NCI-H2029 treated with DMSO at 0.1 percent for 48 hours (cell line): ENCODE data around the gene ENAM.
"Not testable (repeated sequence)": the region's sequence is repeated elsewhere in the genome, so short reads cannot be mapped to it uniquely, and the experiment has no call there.

Experiments
- DNase-seq: peaks from one replicate; lab custom pipeline; 2025; lab: John Stamatoyannopoulos, UW

ENAM gene

DNA sequence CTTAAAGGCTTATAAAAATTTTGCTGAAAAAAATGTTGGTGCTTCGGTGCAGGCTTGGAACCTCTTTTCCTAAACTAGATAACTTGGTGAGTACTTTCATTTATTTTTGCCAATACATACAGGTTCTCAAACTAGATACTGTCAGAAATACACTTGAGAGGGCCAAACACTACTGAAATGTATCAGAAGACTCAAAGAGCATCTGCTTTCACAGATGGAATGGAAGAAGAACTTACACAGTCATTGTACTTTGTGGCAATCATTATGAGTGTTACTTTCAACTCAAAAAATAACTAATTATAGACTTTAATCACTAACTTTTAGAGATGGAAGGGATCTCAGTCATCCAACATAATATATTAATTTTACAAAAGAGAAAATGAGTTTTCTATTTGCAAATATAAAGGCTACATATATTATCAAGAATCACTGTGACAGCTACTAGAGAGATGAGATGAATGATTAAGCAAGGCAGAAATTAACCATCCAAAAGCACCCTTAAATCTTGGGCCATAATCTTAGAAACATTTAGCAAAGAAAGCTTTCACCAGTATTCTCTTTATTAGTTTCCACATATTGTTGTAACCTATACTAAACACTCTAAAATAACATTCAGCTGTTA, 1.0 kb downstream of the ENAM start:
- no peak for DNase-seq

DNA sequence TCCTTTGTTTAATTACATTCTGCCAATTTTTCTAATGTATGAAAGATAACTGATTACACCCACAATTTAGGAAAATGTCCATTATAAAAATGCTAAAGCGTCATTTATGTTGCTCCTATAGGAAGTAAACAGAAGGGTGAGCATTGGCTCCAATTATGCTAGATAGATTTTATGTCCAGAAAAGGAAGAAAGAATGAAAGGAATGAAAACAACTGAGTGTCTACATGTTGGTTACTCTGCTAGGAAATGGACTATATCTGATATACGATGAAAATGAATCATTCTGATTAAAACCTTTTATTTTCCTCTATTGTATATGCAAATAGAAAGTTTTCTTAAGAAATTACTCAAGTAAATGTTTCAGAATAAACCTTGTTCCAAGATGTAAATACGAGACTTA, 1.6 kb downstream of the ENAM start:
- no peak for DNase-seq

DNA sequence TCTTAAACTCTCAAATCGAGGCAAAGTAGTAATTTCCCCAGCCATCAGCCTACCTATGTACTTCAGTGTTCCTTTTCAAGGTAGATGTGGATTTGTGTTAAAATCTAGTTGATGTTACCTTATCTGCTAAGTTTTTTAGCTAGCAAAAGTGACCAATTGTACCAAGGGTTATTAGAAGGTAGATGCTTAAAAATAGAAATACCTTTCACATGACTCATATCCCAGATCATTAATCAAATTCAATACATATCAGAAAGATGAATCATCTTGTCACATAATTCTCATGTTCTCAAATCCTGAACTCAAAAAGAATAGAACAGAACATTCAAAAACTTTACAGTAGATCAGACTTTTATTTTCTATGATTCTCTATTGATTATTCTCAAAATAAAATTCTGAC, 3.5 kb downstream of the ENAM start:
- no peak for DNase-seq

DNA sequence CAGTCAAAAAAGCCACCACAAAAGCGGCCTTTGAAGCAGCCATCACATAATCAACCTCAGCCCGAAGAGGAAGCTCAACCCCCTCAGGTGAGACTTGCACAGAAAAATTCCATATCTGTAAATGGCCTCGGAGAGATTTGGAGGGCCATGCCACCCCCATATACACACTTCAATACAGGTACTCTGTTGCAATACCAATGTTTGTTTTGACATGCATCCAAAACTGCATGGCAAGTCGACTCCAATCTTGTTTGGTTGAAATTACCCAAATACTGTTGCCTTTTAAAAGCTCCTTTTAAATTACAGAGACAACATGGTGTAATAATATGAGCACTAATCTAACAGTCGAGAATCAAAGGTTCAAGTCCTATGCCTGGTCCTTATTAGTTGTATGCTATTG, 5.9 kb downstream of the ENAM start:
- DNase-seq: no peak

DNA sequence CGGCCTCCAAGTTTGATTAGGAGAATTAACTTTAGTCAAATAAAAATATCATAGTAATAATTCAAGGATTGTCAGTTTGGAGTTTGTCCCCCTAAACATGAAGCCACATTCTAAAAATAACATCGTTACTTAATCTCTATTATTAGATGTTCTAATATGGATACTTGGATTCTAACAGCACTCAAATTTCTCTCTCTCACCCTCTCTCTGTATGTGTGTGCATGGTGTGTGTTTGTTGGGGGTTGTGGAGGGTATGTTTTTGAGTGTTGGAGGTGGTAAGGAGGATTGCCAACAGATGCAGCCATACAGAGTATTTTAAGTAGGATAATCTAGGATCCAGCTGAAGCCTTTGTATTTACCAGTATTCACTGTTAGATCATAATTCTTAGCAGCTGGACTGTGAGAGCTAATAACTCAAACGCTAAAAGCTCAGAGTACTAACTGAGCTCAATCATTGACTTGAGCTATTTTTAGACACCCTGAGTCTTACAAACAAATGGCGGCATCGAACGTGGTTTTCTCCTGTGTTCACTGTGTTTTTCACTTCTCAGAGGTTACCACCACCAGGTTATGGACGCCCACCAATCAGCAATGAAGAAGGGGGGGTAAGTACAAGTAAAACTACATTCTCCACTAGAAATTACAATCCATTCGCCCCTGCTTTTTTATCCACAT, 8.8 kb downstream of the ENAM start:
- DNase-seq: no peak

DNA sequence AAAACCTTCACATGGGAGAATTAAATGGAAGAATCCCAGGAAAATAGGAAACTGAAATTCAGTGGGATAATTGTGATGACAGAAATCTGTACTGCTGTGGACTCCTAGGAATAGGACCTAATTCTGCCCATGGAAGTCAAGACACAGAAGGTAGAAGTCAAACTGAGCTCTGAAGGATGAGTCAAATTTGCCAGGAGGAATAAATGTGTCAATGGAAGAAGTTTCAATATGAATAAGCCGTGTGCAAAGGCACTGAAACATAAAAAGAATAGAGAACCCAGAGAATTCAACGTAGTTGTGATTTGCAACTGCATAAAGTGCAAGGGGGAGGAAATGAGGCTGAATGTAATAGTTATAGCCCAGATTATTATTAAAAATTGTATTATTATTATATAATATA, 11.6 kb downstream of the ENAM start:
- DNase-seq: no peak

DNA sequence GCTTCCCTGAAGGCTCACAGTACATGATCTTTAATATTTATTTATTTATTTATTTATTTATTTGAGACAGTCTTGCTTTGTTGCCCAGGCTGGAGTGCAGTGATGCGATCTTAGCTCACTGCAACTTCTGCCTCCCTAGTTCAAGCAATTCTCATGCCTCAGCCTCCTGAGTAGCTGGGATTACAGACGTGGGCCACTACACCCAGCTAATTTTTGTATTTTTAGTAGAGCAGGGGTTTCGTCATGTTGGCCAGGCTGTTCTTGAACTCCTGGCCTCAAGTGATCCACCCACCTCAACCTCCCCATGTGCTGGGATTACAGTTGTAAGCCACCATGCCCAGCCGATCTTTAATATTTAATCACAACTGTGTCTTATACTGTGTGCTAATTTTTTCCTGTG, 22.2 kb downstream of the ENAM start:
- DNase-seq: not testable (repeated sequence)

DNA sequence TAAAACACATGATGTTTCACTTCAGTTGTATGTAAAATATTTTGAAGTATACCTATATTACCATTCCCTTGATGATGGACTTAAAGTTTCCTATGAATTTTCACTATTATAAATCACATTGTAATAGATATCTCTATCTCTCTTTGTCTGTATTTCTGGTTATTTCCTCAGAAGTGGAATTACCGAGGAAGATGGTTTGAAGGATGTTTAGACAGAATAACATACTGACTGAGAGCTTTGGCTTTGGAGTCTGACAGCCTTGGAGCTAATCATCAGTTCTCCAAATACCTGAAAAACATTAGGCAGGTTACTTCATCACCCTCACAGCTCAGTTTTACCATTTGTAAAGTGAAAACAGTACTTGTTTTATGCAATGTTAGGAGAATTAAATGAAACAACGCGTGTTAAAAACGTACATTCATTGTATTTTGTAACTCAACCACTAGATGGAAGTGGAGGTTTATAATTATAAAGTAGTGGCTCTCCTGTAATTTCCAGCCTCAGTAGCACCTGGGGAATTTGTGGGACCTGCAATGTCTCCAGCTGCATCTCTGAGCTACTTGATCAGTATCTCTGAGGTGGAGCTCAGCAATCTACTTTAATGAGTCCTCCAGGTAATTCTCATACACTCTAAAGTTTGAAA, 23.4 kb downstream of the ENAM start:
- no peak for DNase-seq

- DNase-seq: no peak
Observed at GRCh38 chr4:70654605-70655011, 26.1 kb downstream of the ENAM start.

GRCh38 chr4:70657326-70657725, 28.8 kb downstream of the ENAM start:
- DNase-seq: no peak

DNA sequence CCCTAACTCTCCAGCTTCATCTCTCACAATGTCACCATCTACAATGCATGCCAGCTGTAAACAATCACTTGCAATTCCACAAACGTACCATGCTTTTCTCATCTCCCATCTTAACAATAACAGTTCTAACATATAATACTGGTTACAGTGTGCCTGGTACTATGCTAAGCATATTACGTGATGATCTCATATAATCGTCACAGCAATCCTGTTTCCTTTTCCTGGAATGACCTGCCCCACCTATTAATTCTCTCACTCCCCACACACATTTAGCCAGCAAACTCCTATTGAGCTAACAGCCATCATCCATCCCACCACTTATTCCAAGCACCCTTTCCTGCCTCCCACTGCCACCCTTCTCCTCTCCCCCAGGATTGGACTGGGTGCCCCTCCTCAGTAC, 29.9 kb downstream of the ENAM start:
- no peak for DNase-seq

DNA sequence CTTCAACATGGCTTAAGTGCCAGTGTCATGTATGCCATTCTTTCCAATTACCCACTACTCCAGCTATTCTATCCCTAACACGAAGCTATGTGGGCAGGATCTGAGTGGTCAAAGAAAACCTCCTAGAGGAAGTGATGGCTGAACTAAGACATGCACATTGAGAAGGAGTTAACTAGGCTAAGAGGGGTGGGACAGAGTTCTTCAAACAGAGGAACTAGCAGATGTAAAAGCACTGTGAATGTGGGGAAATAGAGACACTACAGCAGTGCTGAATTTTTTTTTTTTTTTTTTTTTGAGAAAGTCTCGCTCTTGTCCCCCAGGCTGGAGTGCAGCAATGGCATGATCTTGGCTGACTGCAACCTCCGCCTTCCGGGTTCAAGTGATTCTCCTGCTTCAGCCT, 31.6 kb downstream of the ENAM start:
- DNase-seq: no peak

DNA sequence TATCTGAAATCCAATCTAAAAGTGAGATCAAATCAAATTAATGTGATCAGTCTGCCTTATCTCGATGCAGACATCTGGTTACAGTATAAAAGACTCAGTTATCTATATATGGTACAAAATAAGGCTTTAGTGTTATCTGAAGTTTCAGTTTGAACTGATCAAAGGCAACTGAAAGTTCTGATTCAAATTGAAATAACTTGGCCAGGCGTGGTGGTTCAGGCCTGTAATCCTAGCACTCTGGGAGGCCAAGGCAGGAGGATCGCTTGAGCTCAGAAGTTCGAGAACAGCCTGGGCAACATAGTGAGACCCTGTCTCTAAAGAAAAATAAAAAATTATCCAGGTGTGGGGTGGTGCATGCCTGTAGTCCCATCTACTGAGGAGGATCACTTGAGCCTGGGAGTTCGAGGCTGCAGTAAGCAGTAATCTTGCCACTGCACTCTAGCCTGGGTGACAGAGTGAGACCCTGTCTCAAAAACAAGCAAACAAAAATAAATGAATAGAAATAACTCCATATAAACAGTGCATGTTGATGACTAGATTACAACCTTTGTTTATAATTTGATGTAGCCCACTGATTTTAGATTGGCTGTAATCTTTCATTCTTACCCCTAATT, 32.9 kb downstream of the ENAM start:
- not testable (repeated sequence) for DNase-seq

- DNase-seq: no peak
Observed at GRCh38 chr4:70666369-70666768, 37.8 kb downstream of the ENAM start, which contains the start of gene JCHAIN. Gene JCHAIN (minus strand): TSS chr4:70666508. CDS start chr4:70666490, 18 bp downstream.

GRCh38 chr4:70667740-70668535, 39.4 kb downstream of the ENAM start:
- no peak for DNase-seq

DNA sequence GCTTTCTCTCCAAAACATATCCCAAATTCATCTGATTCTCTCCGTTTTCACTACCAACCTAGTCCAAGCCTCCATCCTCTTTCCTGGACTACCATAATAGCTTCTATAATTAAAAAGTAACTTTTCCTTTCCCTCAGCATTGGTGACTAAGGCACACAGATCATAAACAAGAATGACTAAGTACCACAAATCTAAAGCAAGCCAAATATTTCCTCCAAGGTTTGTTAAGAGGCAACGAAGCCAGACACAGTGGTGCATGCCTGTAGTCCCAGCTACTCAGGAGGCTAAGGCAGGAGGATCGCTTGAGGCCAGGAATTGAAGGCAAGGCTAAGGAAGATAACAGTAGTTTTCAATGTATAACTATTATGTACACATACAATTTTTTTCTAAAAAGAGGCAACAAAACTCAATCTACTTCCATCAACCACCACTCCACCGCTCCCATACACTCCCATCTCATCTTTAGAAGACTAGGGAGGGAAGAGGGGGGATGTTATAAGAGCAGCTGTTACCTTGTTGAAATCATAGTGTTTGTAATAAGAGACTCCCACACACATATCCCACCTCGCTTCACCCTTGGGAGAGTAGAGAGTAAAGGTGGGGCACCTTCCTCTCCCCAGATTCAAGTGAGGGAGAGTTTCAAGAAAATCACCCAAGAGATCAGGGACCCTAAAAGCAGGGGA, 41.9 kb downstream of the ENAM start:
- DNase-seq: no peak

GRCh38 chr4:70671091-70671490, 42.5 kb downstream of the ENAM start:
- DNase-seq: no peak

GRCh38 chr4:70674191-70674590, 45.6 kb downstream of the ENAM start:
- no peak for DNase-seq

DNA sequence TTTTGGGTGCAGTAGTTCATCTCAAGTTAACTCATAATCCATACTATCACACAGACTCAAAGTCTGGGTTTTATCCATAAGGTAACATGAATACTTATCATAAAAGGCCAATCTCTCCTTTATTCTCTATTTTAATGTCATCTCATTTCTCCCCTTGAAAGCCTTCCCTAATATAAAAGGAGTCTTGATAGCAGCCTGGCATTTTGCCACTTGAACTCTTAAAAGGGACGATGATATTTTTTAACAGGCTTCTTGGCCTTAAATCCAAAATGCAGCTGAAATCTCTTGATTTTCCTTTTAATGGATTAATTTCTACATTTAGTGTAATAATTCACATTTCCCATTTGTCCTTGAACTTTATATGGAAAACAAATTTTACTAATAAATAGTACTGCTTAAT, 46.2 kb downstream of the ENAM start:
- no peak for DNase-seq

DNA sequence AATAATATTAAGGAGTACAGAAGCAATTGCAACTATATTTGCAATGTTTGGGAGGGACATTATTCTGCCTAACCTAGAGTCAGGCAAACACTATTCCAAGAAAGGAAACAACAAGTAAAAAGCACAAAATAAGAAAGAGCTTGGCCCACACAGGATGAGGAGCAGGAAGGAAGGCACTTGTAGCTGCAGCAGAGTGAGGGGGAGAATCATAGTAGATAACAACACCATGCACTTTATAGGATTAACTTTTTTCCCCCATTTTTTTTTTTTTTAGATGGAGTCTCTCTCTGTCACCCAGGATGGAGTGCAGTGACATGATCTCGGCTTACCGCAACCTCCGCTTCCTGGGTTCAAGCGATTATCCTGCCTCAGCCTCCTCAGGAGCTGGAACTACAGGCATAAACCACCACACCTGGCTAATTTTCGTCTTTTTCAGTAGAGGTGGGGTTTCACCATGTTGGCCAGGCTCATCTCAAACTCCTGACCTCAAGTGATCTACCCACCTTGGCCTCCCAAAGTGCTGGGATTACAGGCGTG, 48.1 kb downstream of the ENAM start:
- no peak for DNase-seq

DNA sequence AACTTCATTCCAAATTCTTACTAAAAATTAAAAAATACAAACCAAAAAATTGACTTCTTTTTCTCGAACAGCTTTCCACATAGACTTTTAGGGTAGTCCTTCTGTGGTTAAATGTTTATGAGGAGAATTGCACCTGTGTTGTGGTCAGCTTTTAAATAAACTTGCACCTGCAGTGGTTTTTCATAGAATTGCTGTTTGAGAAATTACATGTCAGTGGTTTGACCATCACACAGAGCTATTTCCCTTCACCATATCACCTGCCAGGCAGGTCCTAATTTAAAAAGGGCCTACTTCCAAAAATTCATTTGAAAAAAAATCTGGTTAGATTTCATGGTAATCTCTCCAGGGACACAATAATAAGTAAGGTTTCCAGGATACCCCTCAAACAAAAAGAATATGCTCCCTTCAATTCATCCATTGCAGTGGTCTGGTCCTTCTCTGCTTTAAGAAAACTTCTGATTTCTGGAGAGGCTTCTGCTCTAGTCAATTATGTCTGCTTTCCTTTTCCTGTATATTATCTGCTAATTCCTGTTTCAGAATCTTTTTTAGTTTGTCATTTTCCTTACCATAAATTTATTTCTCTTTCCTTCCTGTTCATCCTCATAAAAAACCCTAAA, 49.9 kb downstream of the ENAM start:
- DNase-seq: no peak
